ENCODE results near the gene CEP250. TPM values are rescaled to one million over a fixed set of nuclear protein-coding genes. Genes with fewer than 3 reads are reported as not detected.

The CEP250 gene
- polyA plus RNA-seq, 1 donor from 2014 or later: 22.0 TPM

DNA sequence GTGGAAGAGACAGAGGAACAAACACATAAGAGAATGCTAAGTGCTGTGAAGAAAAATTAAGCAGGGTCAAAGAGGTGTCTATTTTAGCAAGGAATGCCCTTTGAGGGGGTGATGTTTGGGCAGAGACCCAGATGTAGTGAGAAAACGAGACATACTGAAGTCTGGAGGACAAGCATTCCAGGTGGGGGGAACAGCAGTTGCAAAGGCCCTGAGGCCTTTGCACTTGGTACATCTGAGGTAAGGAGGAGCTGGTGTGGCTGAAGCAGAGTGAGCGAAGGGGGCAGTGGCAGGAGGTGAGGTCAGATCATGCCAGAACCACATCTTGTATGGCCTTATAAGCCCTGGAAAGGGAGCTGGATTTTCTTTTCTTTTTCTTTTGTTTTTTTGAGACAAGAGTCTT is 11.2 kb upstream of the CEP250 start:
- H3K9me3 ChIP-seq (ENCODE audit: low read length): no peaks in the 10 kb centered on the region
- H3K4me3 ChIP-seq (ENCODE audit: low read length): no peak overlapping the region
- no peaks in the 10 kb centered on the region for H3K36me3 ChIP-seq (ENCODE audit: insufficient read depth, low read length)
- H3K79me2 ChIP-seq (replicated peaks; ENCODE audit: insufficient read depth, low read length): no peaks in the 10 kb centered on the region
- H3K9me2 ChIP-seq (ENCODE audit: insufficient read depth, low read length): no peaks in the 10 kb centered on the region
- no peak overlapping the region for H3K9ac ChIP-seq (ENCODE audit: low read length)
- H4K20me1 ChIP-seq (ENCODE audit: insufficient read depth): no peaks in the 10 kb centered on the region
- H3K27ac ChIP-seq (ENCODE audit: low read length): no peak overlapping the region
- H3F3A ChIP-seq (ENCODE audit: insufficient read depth, low read length, poor library complexity, severe bottlenecking): no peaks in the 10 kb centered on the region
- H3K27me3 ChIP-seq (ENCODE audit: insufficient read depth, low read depth, low read length): no peaks in the 10 kb centered on the region
- no peak for TF ChIP-seq TAF1 (IDR thresholded peaks at IDR 0.05; ENCODE audit: low read depth)
- no peak for TF ChIP-seq POLR2AphosphoS5 (IDR thresholded peaks at IDR 0.05)
- TF ChIP-seq, protein P1, sequence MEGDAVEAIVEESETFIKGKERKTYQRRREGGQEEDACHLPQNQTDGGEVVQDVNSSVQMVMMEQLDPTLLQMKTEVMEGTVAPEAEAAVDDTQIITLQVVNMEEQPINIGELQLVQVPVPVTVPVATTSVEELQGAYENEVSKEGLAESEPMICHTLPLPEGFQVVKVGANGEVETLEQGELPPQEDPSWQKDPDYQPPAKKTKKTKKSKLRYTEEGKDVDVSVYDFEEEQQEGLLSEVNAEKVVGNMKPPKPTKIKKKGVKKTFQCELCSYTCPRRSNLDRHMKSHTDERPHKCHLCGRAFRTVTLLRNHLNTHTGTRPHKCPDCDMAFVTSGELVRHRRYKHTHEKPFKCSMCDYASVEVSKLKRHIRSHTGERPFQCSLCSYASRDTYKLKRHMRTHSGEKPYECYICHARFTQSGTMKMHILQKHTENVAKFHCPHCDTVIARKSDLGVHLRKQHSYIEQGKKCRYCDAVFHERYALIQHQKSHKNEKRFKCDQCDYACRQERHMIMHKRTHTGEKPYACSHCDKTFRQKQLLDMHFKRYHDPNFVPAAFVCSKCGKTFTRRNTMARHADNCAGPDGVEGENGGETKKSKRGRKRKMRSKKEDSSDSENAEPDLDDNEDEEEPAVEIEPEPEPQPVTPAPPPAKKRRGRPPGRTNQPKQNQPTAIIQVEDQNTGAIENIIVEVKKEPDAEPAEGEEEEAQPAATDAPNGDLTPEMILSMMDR (IDR thresholded peaks at IDR 0.05; ENCODE audit: poor library complexity, severe bottlenecking): no peak
- no peak for TF ChIP-seq SMC3 (conservative IDR thresholded peaks at IDR 0.05; ENCODE audit: poor library complexity)
- TF ChIP-seq EP300 (conservative IDR thresholded peaks at IDR 0.05; ENCODE audit: poor library complexity, severe bottlenecking): no peak
- no peak for TF ChIP-seq EZH2 (IDR thresholded peaks at IDR 0.05; ENCODE audit: borderline replicate concordance, insufficient read depth, low read length, poor library complexity, severe bottlenecking)
- TF ChIP-seq MXI1 (conservative IDR thresholded peaks at IDR 0.05; ENCODE audit: poor library complexity, severe bottlenecking): no peak
- TF ChIP-seq RAD21 (conservative IDR thresholded peaks at IDR 0.05): no peak
- TF ChIP-seq, protein P2, sequence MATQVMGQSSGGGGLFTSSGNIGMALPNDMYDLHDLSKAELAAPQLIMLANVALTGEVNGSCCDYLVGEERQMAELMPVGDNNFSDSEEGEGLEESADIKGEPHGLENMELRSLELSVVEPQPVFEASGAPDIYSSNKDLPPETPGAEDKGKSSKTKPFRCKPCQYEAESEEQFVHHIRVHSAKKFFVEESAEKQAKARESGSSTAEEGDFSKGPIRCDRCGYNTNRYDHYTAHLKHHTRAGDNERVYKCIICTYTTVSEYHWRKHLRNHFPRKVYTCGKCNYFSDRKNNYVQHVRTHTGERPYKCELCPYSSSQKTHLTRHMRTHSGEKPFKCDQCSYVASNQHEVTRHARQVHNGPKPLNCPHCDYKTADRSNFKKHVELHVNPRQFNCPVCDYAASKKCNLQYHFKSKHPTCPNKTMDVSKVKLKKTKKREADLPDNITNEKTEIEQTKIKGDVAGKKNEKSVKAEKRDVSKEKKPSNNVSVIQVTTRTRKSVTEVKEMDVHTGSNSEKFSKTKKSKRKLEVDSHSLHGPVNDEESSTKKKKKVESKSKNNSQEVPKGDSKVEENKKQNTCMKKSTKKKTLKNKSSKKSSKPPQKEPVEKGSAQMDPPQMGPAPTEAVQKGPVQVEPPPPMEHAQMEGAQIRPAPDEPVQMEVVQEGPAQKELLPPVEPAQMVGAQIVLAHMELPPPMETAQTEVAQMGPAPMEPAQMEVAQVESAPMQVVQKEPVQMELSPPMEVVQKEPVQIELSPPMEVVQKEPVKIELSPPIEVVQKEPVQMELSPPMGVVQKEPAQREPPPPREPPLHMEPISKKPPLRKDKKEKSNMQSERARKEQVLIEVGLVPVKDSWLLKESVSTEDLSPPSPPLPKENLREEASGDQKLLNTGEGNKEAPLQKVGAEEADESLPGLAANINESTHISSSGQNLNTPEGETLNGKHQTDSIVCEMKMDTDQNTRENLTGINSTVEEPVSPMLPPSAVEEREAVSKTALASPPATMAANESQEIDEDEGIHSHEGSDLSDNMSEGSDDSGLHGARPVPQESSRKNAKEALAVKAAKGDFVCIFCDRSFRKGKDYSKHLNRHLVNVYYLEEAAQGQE (IDR thresholded peaks at IDR 0.05; ENCODE audit: borderline replicate concordance): no peak
- no peak overlapping the region for H2AFZ ChIP-seq (ENCODE audit: low read depth, low read length)
- H3K4me2 ChIP-seq (ENCODE audit: low read length): no peak overlapping the region

DNA sequence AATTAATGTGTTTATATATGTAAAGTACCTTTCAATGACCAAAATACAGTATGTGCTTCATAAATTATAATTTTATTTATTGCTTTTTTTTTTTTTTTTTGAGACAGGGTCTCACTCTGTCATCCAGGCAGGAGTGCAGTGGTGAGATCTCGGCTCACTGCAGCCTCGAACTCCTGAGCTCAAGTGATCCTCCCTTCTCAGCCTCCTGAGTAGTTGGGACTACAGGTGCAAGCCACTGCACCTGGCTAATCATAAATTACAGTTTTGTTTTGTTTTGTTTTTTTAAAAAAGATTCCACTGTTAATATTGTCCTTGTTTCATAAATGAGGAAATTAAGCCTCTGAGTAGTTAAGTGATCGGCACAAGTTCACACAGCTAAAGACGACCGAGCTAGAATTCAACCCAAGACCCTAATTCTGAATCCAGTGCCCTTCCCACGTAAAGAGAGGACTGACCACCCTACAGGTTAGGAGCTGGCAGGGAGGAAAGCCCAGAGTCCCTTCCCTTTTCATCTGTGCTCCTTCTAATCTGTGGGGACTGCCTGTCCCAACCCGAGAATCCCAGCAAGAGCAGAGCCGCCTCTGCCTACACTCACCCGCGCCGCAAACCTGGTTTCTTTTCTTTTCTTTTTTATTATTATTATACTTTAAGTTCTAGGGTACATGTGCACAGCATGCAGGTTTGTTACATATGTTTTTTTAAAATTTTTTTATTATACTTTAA is 8.9 kb upstream of the CEP250 start:
- Histone ChIP-seq H3K27ac (ENCODE audit: low read length) (no peak overlapping the region), H3K27me3 (ENCODE audit: insufficient read depth, low read depth, low read length) (no peaks in the 10 kb centered on the region), H3K36me3 (ENCODE audit: insufficient read depth, low read length) (no peaks in the 10 kb centered on the region), H4K20me1 (ENCODE audit: insufficient read depth) (no peaks in the 10 kb centered on the region), H3K9ac (ENCODE audit: low read length) (no peak overlapping the region), H3K4me3 (ENCODE audit: low read length) (no peak overlapping the region), H2AFZ (ENCODE audit: low read depth, low read length) (no peak overlapping the region), H3K79me2 (replicated peaks; ENCODE audit: insufficient read depth, low read length) (no peaks in the 10 kb centered on the region), H3K9me2 (ENCODE audit: insufficient read depth, low read length) (no peaks in the 10 kb centered on the region), H3K4me2 (ENCODE audit: low read length) (no peak overlapping the region), H3K9me3 (ENCODE audit: low read length) (no peaks in the 10 kb centered on the region), H3F3A (ENCODE audit: insufficient read depth, low read length, poor library complexity, severe bottlenecking) (no peaks in the 10 kb centered on the region)
- TF ChIP-seq, protein P2 (IDR thresholded peaks at IDR 0.05; ENCODE audit: borderline replicate concordance): no peak
- TF ChIP-seq POLR2AphosphoS5 (IDR thresholded peaks at IDR 0.05): no peak
- no peak for TF ChIP-seq RAD21 (conservative IDR thresholded peaks at IDR 0.05)
- no peak for TF ChIP-seq SMC3 (conservative IDR thresholded peaks at IDR 0.05; ENCODE audit: poor library complexity)
- TF ChIP-seq TAF1 (IDR thresholded peaks at IDR 0.05; ENCODE audit: low read depth): no peak
- TF ChIP-seq MXI1 (conservative IDR thresholded peaks at IDR 0.05; ENCODE audit: poor library complexity, severe bottlenecking): no peak
- TF ChIP-seq EP300 (conservative IDR thresholded peaks at IDR 0.05; ENCODE audit: poor library complexity, severe bottlenecking): no peak
- TF ChIP-seq EZH2 (IDR thresholded peaks at IDR 0.05; ENCODE audit: borderline replicate concordance, insufficient read depth, low read length, poor library complexity, severe bottlenecking): no peak
- TF ChIP-seq, protein P1 (IDR thresholded peaks at IDR 0.05; ENCODE audit: poor library complexity, severe bottlenecking): no peak

Measured in neural cell (in vitro differentiated cells).